Retinal pigment epithelial cell (primary cell): ENCODE results near the gene ERO1B.

Source experiments
- DNase-seq: peaks from one replicate; pipeline ENCODE4 v3.0.0-alpha.2; 2010; ENCODE audit warnings: low read depth
- H3K4me3 ChIP-seq: 2 replicates; pipeline ENCODE4 v1.5.1; 2011; ENCODE audit warnings: mild to moderate bottlenecking, low read length, control low read depth, moderate library complexity
- TF ChIP-seq, protein P1 (sequence below): conservative IDR thresholded peaks from 2 replicates; pipeline ENCODE4 v1.5.1; 2011; ENCODE audit warnings: low read depth, low read length, control low read depth, inconsistent platforms

The ERO1B gene

DNA sequence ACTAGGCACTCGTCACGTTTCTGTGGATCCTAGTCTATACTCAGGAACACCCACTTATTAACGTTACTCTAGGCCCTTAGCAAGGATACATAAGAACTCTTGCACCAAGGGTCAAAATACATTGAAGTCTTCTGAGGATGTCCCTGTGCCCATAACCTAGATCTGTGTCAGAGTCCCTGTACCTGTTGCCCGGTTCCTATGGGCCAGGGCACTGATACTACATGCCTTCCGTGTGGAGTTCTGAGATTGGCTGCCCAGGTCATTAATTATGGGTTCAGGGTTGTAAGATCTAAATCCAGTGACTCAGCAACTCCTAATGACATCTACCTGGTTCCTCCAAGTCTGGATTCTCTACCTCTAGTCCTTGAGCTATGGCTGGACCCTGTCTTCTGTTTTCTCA lies 69.9 kb downstream of the ERO1B start:
- TF ChIP-seq, protein P1, sequence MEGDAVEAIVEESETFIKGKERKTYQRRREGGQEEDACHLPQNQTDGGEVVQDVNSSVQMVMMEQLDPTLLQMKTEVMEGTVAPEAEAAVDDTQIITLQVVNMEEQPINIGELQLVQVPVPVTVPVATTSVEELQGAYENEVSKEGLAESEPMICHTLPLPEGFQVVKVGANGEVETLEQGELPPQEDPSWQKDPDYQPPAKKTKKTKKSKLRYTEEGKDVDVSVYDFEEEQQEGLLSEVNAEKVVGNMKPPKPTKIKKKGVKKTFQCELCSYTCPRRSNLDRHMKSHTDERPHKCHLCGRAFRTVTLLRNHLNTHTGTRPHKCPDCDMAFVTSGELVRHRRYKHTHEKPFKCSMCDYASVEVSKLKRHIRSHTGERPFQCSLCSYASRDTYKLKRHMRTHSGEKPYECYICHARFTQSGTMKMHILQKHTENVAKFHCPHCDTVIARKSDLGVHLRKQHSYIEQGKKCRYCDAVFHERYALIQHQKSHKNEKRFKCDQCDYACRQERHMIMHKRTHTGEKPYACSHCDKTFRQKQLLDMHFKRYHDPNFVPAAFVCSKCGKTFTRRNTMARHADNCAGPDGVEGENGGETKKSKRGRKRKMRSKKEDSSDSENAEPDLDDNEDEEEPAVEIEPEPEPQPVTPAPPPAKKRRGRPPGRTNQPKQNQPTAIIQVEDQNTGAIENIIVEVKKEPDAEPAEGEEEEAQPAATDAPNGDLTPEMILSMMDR, result no peak
- H3K4me3 ChIP-seq, result no peak overlapping the region
- DNase-seq, result no peak

DNA sequence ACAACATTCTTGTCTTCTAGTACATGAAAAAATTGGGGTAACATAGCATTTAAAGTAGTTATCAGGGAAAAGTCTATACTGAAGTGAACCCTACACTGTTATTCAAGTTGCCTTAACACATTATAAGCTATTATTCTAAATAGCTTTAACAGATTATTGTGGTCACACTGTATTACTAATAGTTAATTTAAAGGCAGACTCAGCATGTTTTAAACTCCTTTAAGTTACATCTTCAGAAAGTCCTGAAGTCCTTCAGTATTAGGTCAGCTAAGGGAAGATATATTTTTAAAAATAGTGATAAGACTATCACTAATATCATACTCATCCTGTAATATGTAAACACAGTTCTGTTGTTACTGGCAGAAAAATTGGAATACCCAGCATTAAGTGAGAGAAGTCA lies 72.0 kb downstream of the ERO1B start:
- DNase-seq, result no peak
- TF ChIP-seq, protein P1, result no peak

DNA sequence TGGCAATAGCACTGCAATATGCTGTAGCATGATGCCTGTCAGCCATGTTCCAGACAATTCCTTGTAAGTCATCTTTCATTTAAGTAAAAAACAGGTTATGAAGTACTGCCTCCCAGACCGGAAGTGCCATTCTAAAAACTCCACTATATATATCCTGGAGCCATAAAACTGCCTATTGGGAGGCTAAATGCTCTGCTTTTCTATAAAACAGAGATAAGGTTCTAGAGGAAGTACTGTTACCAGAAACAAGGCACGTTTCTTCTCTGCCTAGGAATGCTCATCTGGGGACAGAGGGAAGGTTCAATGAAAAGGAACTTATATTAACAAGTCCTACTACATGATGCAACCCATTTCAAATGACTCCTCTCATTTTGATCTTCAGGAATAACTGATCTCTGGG lies 72.6 kb downstream of the ERO1B start:
- TF ChIP-seq, protein P1, result no peak
- H3K4me3 ChIP-seq, result no peak overlapping the region

More for the DNA sequence above, 72.0 kb downstream of the ERO1B start:
- no peak overlapping the region for H3K4me3 ChIP-seq

DNA sequence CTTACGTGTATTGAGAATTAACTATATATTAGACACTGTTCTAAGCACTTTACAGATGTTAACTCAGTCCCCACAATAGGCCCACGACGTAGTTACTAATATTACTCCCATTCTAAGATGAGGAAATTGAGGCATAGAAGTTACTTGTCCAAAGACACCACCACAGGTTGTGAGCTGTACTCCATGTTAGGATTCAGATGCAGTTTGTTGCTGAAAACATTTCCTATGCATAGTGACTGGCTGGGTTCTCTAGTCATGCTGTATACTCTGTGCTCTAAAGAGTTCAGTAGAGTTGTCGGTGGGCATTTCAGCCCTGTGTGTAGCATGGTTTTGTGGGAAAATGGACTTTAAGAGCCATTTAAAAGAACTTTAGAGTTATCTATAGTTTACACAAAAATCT lies 74.2 kb downstream of the ERO1B start:
- TF ChIP-seq, protein P1, result no peak
- DNase-seq, result no peak
- no peak overlapping the region for H3K4me3 ChIP-seq

More for the DNA sequence above, 72.6 kb downstream of the ERO1B start:
- no peak for DNase-seq

DNA sequence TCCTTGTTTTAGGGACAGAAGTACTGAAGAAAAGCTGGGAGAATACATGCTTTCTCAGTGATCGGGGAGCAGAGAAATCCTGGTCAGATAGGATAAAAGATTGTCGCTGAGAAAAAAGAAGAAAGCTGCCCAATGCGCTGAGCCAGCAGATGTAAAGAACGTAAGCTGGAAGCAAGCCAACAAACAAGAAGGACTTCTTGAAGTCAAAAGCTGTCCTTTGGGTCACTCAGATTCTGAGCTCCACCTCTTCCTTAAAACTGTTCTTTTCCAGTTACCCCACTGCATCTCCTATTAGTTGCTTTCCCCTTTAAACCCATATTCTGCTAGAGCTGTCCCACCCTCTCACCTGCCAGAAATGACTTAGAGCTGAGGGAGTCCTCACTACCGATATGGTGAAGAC lies 74.6 kb downstream of the ERO1B start:
- no peak overlapping the region for H3K4me3 ChIP-seq
- TF ChIP-seq, protein P1, result no peak
- DNase-seq, result no peak

DNA sequence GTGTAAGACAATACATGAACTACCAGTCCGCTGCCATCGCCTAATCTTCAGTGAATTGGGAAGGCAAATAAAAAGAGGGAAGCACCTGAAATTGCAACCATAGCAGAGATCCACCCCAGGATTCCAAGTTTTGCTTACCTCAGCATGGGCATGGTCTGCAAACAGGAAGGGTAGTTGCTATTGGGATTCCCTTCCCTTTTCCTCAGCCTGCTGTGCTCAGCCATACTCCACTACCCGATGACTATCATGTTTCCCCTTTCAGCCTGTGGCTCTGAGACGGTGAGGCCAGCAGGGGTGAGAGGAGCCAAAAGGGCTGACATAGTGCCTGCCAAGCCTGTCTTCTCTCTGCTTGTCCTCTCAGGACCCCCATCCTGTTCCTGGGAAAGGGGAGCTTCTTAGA lies 75.2 kb downstream of the ERO1B start:
- DNase-seq, result no peak
- TF ChIP-seq, protein P1, result no peak
- H3K4me3 ChIP-seq, result no peak overlapping the region

DNA sequence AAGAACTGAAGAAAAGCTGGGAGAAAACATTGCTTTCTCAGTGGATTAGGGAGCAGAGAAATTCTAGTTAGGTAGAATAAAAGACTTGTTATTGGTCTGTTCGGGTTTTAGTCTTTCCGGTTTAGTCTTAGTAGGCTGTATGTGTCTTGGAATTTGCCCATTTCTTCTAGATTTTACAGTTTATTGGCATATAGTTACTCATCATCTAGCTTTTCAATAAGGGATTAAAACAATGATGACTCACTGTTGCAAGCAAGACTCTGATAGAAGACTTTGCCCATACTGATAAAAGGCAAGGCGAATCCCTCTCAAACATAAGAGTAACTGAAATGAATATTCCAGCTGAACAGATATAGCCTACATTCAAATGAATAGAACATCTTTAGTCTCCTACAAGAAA lies 77.1 kb downstream of the ERO1B start:
- H3K4me3 ChIP-seq, result no peak overlapping the region
- TF ChIP-seq, protein P1, result no peak
- DNase-seq, result no peak
